ENCODE measurements around the gene SLAMF8.

The SLAMF8 gene

GRCh38 chr1:159817276-159818041 lies 9.2 kb upstream of the SLAMF8 start:
- DNase-seq = no peak

GRCh38 chr1:159821171-159821867 lies 5.4 kb upstream of the SLAMF8 start:
- peak in 7 of 56 donors; percentile 5 to 50 (median 27) for DNase-seq

GRCh38 chr1:159823406-159823805 lies 3.3 kb upstream of the SLAMF8 start:
- no peak for DNase-seq

DNA sequence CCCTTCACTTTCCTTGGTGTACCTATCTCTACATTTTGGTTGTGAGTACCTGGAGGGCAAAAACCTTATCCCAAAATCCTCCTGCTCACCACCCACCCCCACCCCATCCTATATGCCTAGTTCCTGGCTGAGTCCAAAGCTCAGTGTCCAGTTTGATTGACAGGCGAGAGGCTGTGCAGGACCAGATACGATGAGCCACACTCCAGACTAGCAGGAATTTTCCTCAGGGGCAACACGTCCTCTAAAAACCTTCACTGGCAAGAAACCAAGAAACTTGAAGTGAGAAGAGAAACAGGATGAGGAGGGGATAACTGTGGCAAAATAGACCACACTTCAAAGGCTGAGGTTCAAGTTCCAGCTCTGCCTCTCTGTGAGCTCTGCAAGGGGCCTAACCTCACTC lies 1.1 kb upstream of the SLAMF8 start:
- no peak for DNase-seq

DNA sequence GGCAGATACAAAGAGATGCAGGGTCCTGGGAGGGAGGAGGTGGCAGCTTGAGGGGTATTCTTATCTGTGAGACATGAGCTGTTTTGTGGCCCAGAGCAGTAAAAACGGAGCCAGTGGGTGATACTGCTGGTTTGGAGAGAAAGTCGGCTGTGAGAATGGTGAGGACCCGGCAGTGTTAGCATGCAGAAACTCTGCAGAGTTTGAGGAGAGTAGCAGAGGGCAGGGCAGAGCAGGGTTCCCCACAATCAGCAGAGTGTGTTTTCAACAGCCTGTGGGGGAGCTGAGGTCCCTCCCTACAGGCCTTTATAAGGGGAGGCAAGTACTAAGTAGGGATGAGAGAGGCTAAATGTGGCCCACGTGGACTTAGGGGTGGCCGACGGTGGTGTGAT lies 423 bp downstream of the SLAMF8 start:
- no peak for DNase-seq

- DNase-seq = no peak
Observed at GRCh38 chr1:159827549-159827948, 876 bp downstream of the SLAMF8 start.

DNA sequence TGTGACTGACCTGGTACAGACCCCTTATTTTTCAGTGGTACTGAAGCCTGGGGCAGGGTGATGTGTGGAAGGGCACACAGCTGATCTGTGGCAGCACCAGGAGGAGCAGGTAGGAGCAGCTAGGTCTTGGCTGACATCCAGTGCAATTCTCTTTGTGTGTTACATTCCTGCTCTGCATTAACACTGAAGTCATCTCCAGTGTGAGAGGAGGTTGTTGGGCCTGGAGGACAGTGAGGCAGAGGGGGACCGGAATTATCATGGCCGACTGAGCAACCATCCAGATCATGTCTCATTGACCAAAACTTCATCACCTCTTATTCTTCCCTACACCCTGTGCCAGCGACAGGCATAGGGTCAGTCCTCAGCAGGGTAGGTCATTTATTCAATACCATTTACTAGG lies 1.5 kb downstream of the SLAMF8 start:
- DNase-seq = no peak

GRCh38 chr1:159828581-159829272 lies 2.1 kb downstream of the SLAMF8 start:
- peak in 1 of 56 donors; percentile 26 for DNase-seq

- peak in 20 of 56 donors; percentile 3 to 37 (median 17) for DNase-seq
Observed at GRCh38 chr1:159829273-159829634, 2.6 kb downstream of the SLAMF8 start.

DNA sequence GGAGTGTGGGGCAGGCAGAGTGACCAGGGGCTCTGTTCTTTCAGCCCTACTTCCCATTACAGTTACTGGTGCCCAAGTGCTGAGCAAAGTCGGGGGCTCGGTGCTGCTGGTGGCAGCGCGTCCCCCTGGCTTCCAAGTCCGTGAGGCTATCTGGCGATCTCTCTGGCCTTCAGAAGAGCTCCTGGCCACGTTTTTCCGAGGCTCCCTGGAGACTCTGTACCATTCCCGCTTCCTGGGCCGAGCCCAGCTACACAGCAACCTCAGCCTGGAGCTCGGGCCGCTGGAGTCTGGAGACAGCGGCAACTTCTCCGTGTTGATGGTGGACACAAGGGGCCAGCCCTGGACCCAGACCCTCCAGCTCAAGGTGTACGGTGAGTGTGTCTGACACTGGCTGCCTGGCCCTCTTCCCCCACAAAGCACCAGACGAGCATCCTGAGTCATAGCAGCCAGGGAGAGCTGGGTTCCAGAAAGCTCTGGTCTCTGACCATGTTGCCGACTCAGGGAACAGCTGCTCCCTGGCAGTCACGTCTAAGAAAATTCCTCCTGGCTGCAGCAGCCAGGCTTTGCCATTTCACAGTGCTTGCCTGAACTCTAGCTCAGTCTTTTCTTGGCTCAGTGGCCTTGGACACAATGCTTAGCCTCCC lies 3.3 kb downstream of the SLAMF8 start:
- DNase-seq = no peak

GRCh38 chr1:159830722-159831121 lies 4.0 kb downstream of the SLAMF8 start:
- DNase-seq = no peak

DNA sequence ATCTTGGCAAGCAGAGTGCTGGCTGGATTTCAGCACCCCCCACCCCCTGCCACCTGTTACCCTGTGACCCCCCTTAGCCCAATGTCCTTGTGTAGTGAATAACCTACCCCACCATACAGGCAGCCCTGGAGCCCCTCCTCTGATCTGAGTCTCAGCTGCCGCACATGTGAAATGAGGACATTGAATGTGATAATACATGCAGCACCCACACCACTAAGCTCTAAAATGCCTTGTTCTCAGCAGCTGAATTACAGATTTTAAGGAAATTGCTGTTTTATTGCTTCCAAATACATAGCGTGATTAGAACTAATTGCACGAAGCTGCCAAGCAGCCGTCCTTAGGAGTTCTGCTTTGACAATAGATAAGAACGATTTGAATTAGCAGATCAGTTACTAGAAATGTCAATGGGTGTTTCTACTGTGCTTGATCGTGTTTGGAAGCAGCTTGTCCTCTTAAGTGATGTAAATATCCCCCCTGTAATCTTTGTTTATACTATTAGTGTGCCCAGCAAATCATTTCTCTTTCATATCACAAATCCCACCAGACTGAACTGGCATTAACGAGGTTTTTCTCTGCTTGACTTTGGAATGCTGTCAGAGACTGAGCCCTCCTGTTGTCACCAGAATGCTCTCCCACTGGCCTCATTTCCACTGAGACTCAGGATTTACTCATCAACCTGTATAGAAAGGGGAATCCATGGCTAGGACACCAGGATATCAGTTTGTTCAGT lies 4.9 kb downstream of the SLAMF8 start:
- peak in 2 of 56 donors; percentile 4 to 14 for DNase-seq

GRCh38 chr1:159832309-159832708 lies 5.6 kb downstream of the SLAMF8 start:
- no peak for DNase-seq

- no peak for DNase-seq
Observed at GRCh38 chr1:159835356-159835755, 8.7 kb downstream of the SLAMF8 start.

DNA sequence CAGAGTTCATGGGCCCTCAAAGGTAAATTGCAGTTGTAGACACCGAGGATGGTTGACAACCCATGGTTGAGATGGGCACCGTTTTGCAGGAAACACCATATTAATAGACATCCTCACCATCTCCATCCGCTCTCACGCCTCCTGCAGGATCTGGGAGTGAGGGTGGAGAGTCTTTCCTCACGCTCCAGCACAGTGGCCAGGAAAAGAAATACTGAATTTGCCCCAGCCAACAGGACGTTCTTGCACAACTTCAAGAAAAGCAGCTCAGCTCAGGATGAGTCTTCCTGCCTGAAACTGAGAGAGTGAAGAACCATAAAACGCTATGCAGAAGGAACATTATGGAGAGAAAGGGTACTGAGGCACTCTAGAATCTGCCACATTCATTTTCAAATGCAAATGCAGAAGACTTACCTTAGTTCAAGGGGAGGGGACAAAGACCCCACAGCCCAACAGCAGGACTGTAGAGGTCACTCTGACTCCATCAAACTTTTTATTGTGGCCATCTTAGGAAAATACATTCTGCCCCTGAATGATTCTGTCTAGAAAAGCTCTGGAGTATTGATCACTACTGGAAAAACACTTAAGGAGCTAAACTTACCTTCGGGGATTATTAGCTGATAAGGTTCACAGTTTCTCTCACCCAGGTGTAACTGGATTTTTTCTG lies 9.3 kb downstream of the SLAMF8 start:
- no peak for DNase-seq

DNA sequence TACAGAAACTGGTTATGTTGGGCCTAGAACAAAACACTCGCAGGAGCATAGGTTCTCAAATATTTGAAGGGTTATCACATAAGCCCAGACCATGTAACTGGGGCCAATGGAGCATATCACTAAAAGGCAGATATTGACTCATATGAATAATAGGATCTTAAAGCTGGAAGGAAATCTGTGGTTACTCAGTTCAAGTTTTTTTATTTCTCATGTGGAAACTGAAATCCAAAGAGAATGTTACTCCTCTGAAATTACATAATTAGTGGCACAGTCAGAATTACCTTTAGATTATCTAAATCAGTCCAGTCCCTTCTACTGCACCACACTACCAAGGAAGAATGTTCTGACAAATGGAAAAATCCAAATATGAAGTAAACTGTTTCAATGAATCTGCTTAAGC lies 12.0 kb downstream of the SLAMF8 start:
- no peak for DNase-seq

DNA sequence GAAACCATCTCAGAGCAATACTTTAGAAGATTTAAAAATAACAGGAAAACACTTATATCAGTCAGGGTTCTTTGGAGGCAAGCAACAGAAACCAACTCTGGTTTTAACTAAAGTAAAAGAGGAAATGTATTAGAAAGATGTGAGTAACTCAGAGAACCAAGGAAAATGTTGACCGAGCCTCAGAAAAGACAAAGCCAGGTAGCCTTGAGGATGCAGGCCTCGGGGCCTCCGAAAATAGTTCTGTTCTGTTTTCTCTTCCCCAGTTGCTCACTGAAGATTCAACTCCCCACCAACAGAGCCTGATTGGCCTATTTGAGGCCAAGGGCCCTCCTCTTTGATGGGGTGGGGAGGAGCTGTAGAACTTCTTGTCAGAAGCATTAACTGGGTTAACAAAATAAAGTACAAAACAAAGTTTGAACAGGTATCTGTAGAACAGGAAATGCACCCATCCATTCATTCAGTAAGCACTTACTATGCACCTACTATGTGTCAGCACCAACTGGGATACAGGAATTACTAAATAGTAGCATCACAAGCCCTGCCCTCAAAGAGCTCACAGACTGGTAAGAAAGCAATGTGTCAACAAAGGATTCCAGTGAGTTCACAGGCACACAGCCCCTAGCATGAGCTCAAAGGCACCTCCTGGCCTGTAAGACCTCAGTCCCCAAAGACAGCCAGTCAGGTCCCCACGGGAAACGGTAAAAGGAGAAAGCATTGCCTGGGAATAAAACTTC lies 12.6 kb downstream of the SLAMF8 start:
- DNase-seq = no peak

GRCh38 chr1:159841749-159842148 lies 15.1 kb downstream of the SLAMF8 start:
- no peak for DNase-seq

- no peak for DNase-seq
Observed at GRCh38 chr1:159843459-159843858, 16.8 kb downstream of the SLAMF8 start.
